Thoracic aorta (tissue), 2 donors: Measurements from ENCODE around the gene NCKAP5. TPM values are rescaled to one million over a fixed set of nuclear protein-coding genes. Genes with fewer than 3 reads are reported as not detected.

ENCODE experiments used
- ATAC-seq: fragments of 150-250 bp; one replicate; pipeline ENCODE4 v1.8.0; 2017; ENCODE audit warnings: low read depth; ENCODE audit not compliant: insufficient number of reproducible peaks, low FRiP score
- DNase-seq: peaks from one replicate; pipeline ENCODE4 v3.0.0-alpha.2; 2020; ENCODE audit warnings: low spot score
- H3K27ac ChIP-seq, 2 donors: fragments of 200-600 bp; sonication (generic); 1 replicate in 1 of 2; 2 replicates in 1 of 2; pipeline ENCODE4 v1.5.1; 2016; ENCODE audit warnings: mild to moderate bottlenecking in 2 of 2, moderate library complexity in 2 of 2
- H3K27me3 ChIP-seq: fragments of 200-600 bp; sonication (generic); replicated peaks from 2 replicates; pipeline ENCODE4 v1.6.0; 2016; ENCODE audit warnings: mild to moderate bottlenecking; ENCODE audit not compliant: insufficient read depth
- H3K36me3 ChIP-seq: fragments of 200-600 bp; sonication (generic); one replicate; pipeline ENCODE4 v1.5.1; 2016
- H3K4me1 ChIP-seq, 2 donors: fragments of 200-600 bp; sonication (generic); 1 replicate in 1 of 2; 2 replicates in 1 of 2; pipeline versions ENCODE4 v1.5.1 to v1.6.0; 2016; ENCODE audit warnings: low read depth in 2 of 2, mild to moderate bottlenecking in 1 of 2; ENCODE audit not compliant: control insufficient read depth in 1 of 2
- H3K4me3 ChIP-seq: fragments of 200-600 bp; sonication (generic); 2 replicates; pipeline ENCODE4 v1.5.1; 2016; ENCODE audit warnings: mild to moderate bottlenecking
- H3K9me3 ChIP-seq: fragments of 200-600 bp; sonication (generic); 2 replicates; pipeline ENCODE4 v1.5.1; 2016
- CTCF ChIP-seq: fragments of 200-600 bp; sonication (generic); IDR thresholded peaks from one replicate; pipeline ENCODE4 v1.5.1; 2019; ENCODE audit warnings: antibody characterized with exemption
- total RNA-seq, 2 donors: library from RNA; depleted of rRNA; stranded (reverse); fragments of >200 nt; gene quantifications; one replicate each; pipeline versions ENCODE4 v1.1.0 to v1.2.3, GENCODE V29; 2016

The NCKAP5 gene
- total RNA-seq, 2 donors from 2014 or later: 1.2 to 1.9 TPM

GRCh38 chr2:132733094-132733493 lies 835.2 kb downstream of the NCKAP5 start:
- no peak for TF ChIP-seq CTCF
- Histone ChIP-seq H3K4me1 (no peaks in the 10 kb centered on the region), H3K36me3 (no peaks in the 10 kb centered on the region), H3K9me3 (no peaks in the 10 kb centered on the region), H3K27me3 (no peaks in the 10 kb centered on the region), H3K27ac (no peak overlapping the region), H3K4me3 (no peak overlapping the region)
- ATAC-seq: no peak
- no peak for DNase-seq

GRCh38 chr2:132732694-132733093 lies 835.6 kb downstream of the NCKAP5 start:
- Histone ChIP-seq H3K9me3 (no peaks in the 10 kb centered on the region), H3K4me3 (no peak overlapping the region), H3K27ac (no peak overlapping the region), H3K4me1 (no peaks in the 10 kb centered on the region), H3K27me3 (no peaks in the 10 kb centered on the region), H3K36me3 (no peaks in the 10 kb centered on the region)
- DNase-seq: no peak
- no peak for ATAC-seq
- no peak for TF ChIP-seq CTCF

GRCh38 chr2:132731441-132731840 lies 836.8 kb downstream of the NCKAP5 start:
- no peak overlapping the region for H3K27ac ChIP-seq
- no peaks in the 10 kb centered on the region for H3K27me3 ChIP-seq
- TF ChIP-seq CTCF: no peak
- no peak for ATAC-seq
- no peak for DNase-seq
- H3K4me1 ChIP-seq: no peaks in the 10 kb centered on the region
- no peaks in the 10 kb centered on the region for H3K36me3 ChIP-seq
- H3K4me3 ChIP-seq: no peak overlapping the region
- H3K9me3 ChIP-seq: no peaks in the 10 kb centered on the region

GRCh38 chr2:132730611-132731010 lies 837.7 kb downstream of the NCKAP5 start:
- TF ChIP-seq CTCF: no peak
- H3K27me3 ChIP-seq: no peaks in the 10 kb centered on the region
- no peak for DNase-seq
- no peak for ATAC-seq
- H3K9me3 ChIP-seq: no peaks in the 10 kb centered on the region
- H3K36me3 ChIP-seq: no peaks in the 10 kb centered on the region
- H3K27ac ChIP-seq: no peak overlapping the region
- no peaks in the 10 kb centered on the region for H3K4me1 ChIP-seq
- H3K4me3 ChIP-seq: no peak overlapping the region

GRCh38 chr2:132729522-132729921 lies 838.7 kb downstream of the NCKAP5 start:
- Histone ChIP-seq H3K27me3 (no peaks in the 10 kb centered on the region), H3K36me3 (no peaks in the 10 kb centered on the region), H3K4me3 (no peak overlapping the region), H3K9me3 (no peaks in the 10 kb centered on the region), H3K27ac (no peak overlapping the region), H3K4me1 (no peaks in the 10 kb centered on the region)
- DNase-seq: no peak
- no peak for TF ChIP-seq CTCF
- no peak for ATAC-seq
